Measurements from ENCODE around the gene MAZ.

MAZ gene

GRCh38 chr16:29804020-29804419 lies 2.3 kb upstream of the MAZ start:
- TF ChIP-seq GATA2 (IDR thresholded peaks at IDR 0.05; ENCODE audit: low read depth, low read length), result no peak
- no peak for TF ChIP-seq GATA3 (IDR thresholded peaks at IDR 0.05; ENCODE audit: low read depth, low read length)

GRCh38 chr16:29804455-29805231 lies 1.7 kb upstream of the MAZ start:
- TF ChIP-seq GATA2 (IDR thresholded peaks at IDR 0.05; ENCODE audit: low read depth, low read length) (no peak), GATA3 (IDR thresholded peaks at IDR 0.05; ENCODE audit: low read depth, low read length) (no peak)

GRCh38 chr16:29805232-29806098 lies 864 bp upstream of the MAZ start:
- no peak for TF ChIP-seq GATA2 (IDR thresholded peaks at IDR 0.05; ENCODE audit: low read depth, low read length)
- no peak for TF ChIP-seq GATA3 (IDR thresholded peaks at IDR 0.05; ENCODE audit: low read depth, low read length)

GRCh38 chr16:29806641-29807425 lies 504 bp downstream of the MAZ start:
- TF ChIP-seq GATA2 (IDR thresholded peaks at IDR 0.05; ENCODE audit: low read depth, low read length), result no peak
- TF ChIP-seq GATA3 (IDR thresholded peaks at IDR 0.05; ENCODE audit: low read depth, low read length), result no peak

- TF ChIP-seq GATA2 (IDR thresholded peaks at IDR 0.05; ENCODE audit: low read depth, low read length) (no peak), GATA3 (IDR thresholded peaks at IDR 0.05; ENCODE audit: low read depth, low read length) (no peak)
Measured at GRCh38 chr16:29807426-29808218, 1.3 kb downstream of the MAZ start.

- TF ChIP-seq GATA3 (IDR thresholded peaks at IDR 0.05; ENCODE audit: low read depth, low read length) (no peak), GATA2 (IDR thresholded peaks at IDR 0.05; ENCODE audit: low read depth, low read length) (no peak)
Measured at GRCh38 chr16:29808219-29808900, 2.0 kb downstream of the MAZ start.

GRCh38 chr16:29809031-29809747 lies 2.9 kb downstream of the MAZ start:
- TF ChIP-seq GATA2 (IDR thresholded peaks at IDR 0.05; ENCODE audit: low read depth, low read length), result no peak
- no peak for TF ChIP-seq GATA3 (IDR thresholded peaks at IDR 0.05; ENCODE audit: low read depth, low read length)

- TF ChIP-seq GATA3 (IDR thresholded peaks at IDR 0.05; ENCODE audit: low read depth, low read length) (no peak), GATA2 (IDR thresholded peaks at IDR 0.05; ENCODE audit: low read depth, low read length) (no peak)
Measured at GRCh38 chr16:29809850-29810698, 3.7 kb downstream of the MAZ start.

GRCh38 chr16:29810699-29811169 lies 4.4 kb downstream of the MAZ start:
- TF ChIP-seq GATA2 (IDR thresholded peaks at IDR 0.05; ENCODE audit: low read depth, low read length) (no peak), GATA3 (IDR thresholded peaks at IDR 0.05; ENCODE audit: low read depth, low read length) (no peak)

GRCh38 chr16:29811170-29811895 lies 5.0 kb downstream of the MAZ start:
- TF ChIP-seq GATA3 (IDR thresholded peaks at IDR 0.05; ENCODE audit: low read depth, low read length), result no peak
- TF ChIP-seq GATA2 (IDR thresholded peaks at IDR 0.05; ENCODE audit: low read depth, low read length), result no peak

All from SH-SY5Y (cell line).